K562 (cell line): ENCODE results near the gene STAU1. TPM values are rescaled to one million over a fixed set of nuclear protein-coding genes. Genes with fewer than 3 reads are reported as not detected.
A peak's percentile ranks its signal among the peaks of the same experiment; 100 is the strongest.

Experiments used
- ASH1L ChIP-seq: fragments of 450-650 bp; IDR thresholded peaks from 2 replicates; pipeline ENCODE4 v1.6.1; 2018; ENCODE audit warnings: borderline replicate concordance, mild to moderate bottlenecking, low read depth; ENCODE audit not compliant: partially characterized antibody
- BCL6 ChIP-seq: fragments of 250-450 bp; sonication (Bioruptor Pico); IDR thresholded peaks from 2 replicates; pipeline ENCODE4 v1.4.0; 2020
- HDAC8 ChIP-seq: fragments of 450-650 bp; IDR thresholded peaks from 2 replicates; pipeline ENCODE4 v1.6.1; 2016; ENCODE audit warnings: mild to moderate bottlenecking, missing genetic modification characterization, moderate library complexity, missing compliant biosample characterization
- LARP7 ChIP-seq: fragments of 450-650 bp; IDR thresholded peaks from 2 replicates; pipeline ENCODE4 v1.6.1; 2016
- MTA1 ChIP-seq: fragments of 450-650 bp; IDR thresholded peaks from 2 replicates; pipeline ENCODE4 v1.6.1; 2017; ENCODE audit warnings: borderline replicate concordance
- NBN ChIP-seq: fragments of 450-650 bp; IDR thresholded peaks from 2 replicates; pipeline ENCODE4 v1.6.1; 2016; ENCODE audit warnings: low read depth, mild to moderate bottlenecking
- PML ChIP-seq: IDR thresholded peaks from 2 replicates; pipeline ENCODE4 v1.6.1; 2012; ENCODE audit warnings: low read length, inconsistent platforms
- ZNF282 ChIP-seq: sonication (generic); formaldehyde crosslinking; IDR thresholded peaks from 2 replicates; pipeline ENCODE4 v1.8.1; 2023; ENCODE audit warnings: missing genetic modification reagents
- ZNF785 ChIP-seq: fragments of 250-450 bp; sonication (Bioruptor Pico); IDR thresholded peaks from 2 replicates; pipeline ENCODE4 v1.4.0; 2020; ENCODE audit warnings: mild to moderate bottlenecking
- polyA plus RNA-seq, 8 experiments: library from polyadenylated mRNA; depleted of rRNA in 4 of 8; stranded (reverse) in 5 of 8; unstranded in 3 of 8; fragments of >200 nt; fragmentation: Nextera tagmentation in 2 of 8; fragmentation: Illumina TruSeq in 1 of 8; extraction: Ambion mirVana in 2 of 8; extraction: Trizol in 1 of 8; gene quantifications; 2 replicates each; pipeline versions ENCODE4 v1.2.1 to v1.2.3, GENCODE V29; 2011 to 2014; ENCODE audit warnings: inconsistent platforms in 1 of 8, missing spikeins in 1 of 8
- total RNA-seq, 7 experiments: library from RNA; depleted of rRNA in 6 of 7; stranded (reverse); fragments of >200 nt in 6 of 7; fragmentation: Illumina TruSeq in 2 of 7; extraction: Trizol in 2 of 7; gene quantifications; 2 replicates each; pipeline versions ENCODE4 v1.2.1 to v1.2.3, GENCODE V29; 2011 to 2021; ENCODE audit warnings: low replicate concordance in 1 of 7
- TF ChIP-seq, protein P1 (sequence below), 2 experiments: fragments of 450-650 bp in 1 of 2; sonication (generic) in 1 of 2; formaldehyde crosslinking in 1 of 2; IDR thresholded peaks; 2 replicates each; pipeline versions ENCODE4 v1.7.1 to v1.9.0; 2016 to 2022; ENCODE audit warnings: inconsistent platforms in 1 of 2, mild to moderate bottlenecking in 1 of 2, missing genetic modification reagents in 1 of 2
- TF ChIP-seq, protein P2 (sequence below): fragments of 250-450 bp; sonication (Bioruptor Pico); IDR thresholded peaks from 2 replicates; pipeline ENCODE4 v1.8.0; 2022; ENCODE audit warnings: moderate library complexity, mild to moderate bottlenecking, inconsistent platforms
- TF ChIP-seq, protein P3 (sequence below): fragments of 450-650 bp; formaldehyde crosslinking; IDR thresholded peaks from 2 replicates; pipeline ENCODE4 v1.4.0; 2020; ENCODE audit warnings: mild to moderate bottlenecking, moderate library complexity
- TF ChIP-seq, protein P4 (sequence below): sonication (generic); formaldehyde crosslinking; IDR thresholded peaks from 2 replicates; pipeline ENCODE4 v1.8.0; 2022; ENCODE audit warnings: missing genetic modification reagents, mild to moderate bottlenecking, moderate library complexity, borderline replicate concordance
- TF ChIP-seq, protein P5 (sequence below): fragments of 250-450 bp; sonication (Bioruptor Pico); IDR thresholded peaks from 2 replicates; pipeline ENCODE4 v1.8.0; 2021; ENCODE audit warnings: mild to moderate bottlenecking, moderate library complexity
- TF ChIP-seq, protein P6 (sequence below): IDR thresholded peaks from 2 replicates; pipeline ENCODE4 v1.6.1; 2011; ENCODE audit not compliant: insufficient read length; ENCODE audit errors: extremely low read depth

STAU1 gene
- total and polyA plus RNA-seq, 9 of the 15 experiments (the other 6 are each of a cell fraction or from before 2014, with no cell fraction given): 18.0 to 106 (median 50.6) TPM

DNA sequence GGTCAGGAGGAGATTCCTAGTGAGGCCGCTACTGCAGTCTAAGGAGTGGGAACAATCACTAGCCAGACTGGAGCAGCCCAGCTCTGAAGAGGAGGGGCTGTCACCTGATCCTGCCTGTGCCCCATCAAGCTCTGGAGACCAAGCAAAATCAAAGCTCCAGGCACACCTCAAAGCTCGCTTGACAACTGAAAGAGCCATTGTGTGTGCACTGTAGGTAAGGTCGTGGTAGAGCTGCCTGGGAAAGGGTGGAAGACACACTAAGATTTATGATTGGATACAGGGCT, 83.8 kb downstream of the STAU1 start (continued):
- TF ChIP-seq, protein P1, sequence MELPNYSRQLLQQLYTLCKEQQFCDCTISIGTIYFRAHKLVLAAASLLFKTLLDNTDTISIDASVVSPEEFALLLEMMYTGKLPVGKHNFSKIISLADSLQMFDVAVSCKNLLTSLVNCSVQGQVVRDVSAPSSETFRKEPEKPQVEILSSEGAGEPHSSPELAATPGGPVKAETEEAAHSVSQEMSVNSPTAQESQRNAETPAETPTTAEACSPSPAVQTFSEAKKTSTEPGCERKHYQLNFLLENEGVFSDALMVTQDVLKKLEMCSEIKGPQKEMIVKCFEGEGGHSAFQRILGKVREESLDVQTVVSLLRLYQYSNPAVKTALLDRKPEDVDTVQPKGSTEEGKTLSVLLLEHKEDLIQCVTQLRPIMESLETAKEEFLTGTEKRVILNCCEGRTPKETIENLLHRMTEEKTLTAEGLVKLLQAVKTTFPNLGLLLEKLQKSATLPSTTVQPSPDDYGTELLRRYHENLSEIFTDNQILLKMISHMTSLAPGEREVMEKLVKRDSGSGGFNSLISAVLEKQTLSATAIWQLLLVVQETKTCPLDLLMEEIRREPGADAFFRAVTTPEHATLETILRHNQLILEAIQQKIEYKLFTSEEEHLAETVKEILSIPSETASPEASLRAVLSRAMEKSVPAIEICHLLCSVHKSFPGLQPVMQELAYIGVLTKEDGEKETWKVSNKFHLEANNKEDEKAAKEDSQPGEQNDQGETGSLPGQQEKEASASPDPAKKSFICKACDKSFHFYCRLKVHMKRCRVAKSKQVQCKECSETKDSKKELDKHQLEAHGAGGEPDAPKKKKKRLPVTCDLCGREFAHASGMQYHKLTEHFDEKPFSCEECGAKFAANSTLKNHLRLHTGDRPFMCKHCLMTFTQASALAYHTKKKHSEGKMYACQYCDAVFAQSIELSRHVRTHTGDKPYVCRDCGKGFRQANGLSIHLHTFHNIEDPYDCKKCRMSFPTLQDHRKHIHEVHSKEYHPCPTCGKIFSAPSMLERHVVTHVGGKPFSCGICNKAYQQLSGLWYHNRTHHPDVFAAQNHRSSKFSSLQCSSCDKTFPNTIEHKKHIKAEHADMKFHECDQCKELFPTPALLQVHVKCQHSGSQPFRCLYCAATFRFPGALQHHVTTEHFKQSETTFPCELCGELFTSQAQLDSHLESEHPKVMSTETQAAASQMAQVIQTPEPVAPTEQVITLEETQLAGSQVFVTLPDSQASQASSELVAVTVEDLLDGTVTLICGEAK (IDR thresholded peaks at IDR 0.05): no peak
- TF ChIP-seq, protein P1 (CRISPR knock-in tag; IDR thresholded peaks at IDR 0.05): no peak
- no peak for TF ChIP-seq HDAC8 (tag)
- TF ChIP-seq LARP7: no peak
- TF ChIP-seq, protein P2, sequence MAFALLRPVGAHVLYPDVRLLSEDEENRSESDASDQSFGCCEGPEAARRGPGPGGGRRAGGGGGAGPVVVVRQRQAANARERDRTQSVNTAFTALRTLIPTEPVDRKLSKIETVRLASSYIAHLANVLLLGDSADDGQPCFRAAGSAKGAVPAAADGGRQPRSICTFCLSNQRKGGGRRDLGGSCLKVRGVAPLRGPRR (CRISPR knock-in tag): no peak
- TF ChIP-seq ZNF282 (CRISPR knock-in tag): no peak
- no peak for TF ChIP-seq MTA1
- TF ChIP-seq ZNF785 (CRISPR knock-in tag): no peak
- TF ChIP-seq, protein P3, sequence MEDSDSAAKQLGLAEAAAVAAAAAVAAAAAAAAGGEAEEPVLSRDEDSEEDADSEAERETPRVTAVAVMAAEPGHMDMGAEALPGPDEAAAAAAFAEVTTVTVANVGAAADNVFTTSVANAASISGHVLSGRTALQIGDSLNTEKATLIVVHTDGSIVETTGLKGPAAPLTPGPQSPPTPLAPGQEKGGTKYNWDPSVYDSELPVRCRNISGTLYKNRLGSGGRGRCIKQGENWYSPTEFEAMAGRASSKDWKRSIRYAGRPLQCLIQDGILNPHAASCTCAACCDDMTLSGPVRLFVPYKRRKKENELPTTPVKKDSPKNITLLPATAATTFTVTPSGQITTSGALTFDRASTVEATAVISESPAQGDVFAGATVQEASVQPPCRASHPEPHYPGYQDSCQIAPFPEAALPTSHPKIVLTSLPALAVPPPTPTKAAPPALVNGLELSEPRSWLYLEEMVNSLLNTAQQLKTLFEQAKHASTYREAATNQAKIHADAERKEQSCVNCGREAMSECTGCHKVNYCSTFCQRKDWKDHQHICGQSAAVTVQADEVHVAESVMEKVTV (CRISPR knock-in tag): no peak
- TF ChIP-seq PML: peak; percentile 8; the same call in 1 of the 2 replicates
- no peak for TF ChIP-seq ASH1L
- TF ChIP-seq, protein P4, sequence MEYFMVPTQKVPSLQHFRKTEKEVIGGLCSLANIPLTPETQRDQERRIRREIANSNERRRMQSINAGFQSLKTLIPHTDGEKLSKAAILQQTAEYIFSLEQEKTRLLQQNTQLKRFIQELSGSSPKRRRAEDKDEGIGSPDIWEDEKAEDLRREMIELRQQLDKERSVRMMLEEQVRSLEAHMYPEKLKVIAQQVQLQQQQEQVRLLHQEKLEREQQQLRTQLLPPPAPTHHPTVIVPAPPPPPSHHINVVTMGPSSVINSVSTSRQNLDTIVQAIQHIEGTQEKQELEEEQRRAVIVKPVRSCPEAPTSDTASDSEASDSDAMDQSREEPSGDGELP: 0 out of 2 replicates have a peak, but pooled peaks have one; percentile 17
- TF ChIP-seq NBN: no peak
- TF ChIP-seq, protein P5, sequence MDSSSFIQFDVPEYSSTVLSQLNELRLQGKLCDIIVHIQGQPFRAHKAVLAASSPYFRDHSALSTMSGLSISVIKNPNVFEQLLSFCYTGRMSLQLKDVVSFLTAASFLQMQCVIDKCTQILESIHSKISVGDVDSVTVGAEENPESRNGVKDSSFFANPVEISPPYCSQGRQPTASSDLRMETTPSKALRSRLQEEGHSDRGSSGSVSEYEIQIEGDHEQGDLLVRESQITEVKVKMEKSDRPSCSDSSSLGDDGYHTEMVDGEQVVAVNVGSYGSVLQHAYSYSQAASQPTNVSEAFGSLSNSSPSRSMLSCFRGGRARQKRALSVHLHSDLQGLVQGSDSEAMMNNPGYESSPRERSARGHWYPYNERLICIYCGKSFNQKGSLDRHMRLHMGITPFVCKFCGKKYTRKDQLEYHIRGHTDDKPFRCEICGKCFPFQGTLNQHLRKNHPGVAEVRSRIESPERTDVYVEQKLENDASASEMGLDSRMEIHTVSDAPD: no peak
- TF ChIP-seq, protein P6, sequence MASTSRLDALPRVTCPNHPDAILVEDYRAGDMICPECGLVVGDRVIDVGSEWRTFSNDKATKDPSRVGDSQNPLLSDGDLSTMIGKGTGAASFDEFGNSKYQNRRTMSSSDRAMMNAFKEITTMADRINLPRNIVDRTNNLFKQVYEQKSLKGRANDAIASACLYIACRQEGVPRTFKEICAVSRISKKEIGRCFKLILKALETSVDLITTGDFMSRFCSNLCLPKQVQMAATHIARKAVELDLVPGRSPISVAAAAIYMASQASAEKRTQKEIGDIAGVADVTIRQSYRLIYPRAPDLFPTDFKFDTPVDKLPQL: no peak
- no peak for TF ChIP-seq BCL6 (CRISPR knock-in tag)
